Measurements from ENCODE around the gene GLT8D2. TPM values are rescaled to one million over a fixed set of nuclear protein-coding genes. Genes with fewer than 3 reads are reported as not detected.

The GLT8D2 gene
- total and polyA plus RNA-seq, 7 donors = 1.6 to 53.2 (median 12.5) TPM

DNA sequence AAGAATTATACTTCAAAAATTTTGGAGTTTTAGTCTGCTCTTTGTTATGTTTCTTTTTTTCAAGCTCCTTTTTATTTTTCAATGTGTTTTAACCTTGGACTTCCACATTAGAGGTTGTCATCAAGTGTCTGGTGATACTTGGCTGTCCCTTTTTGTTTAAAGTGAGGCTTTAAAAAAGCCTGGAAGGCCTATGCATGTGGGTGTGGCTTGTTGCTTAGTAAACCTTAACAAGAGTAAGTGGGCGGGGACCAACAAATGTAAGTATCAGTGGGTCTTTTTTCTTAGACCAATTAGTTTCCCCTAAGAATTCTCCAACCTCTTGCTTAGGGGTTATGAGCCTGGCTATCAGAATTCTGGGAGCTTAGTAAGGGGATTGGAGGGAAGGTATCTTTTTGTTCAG is 40.7 kb upstream of the GLT8D2 start:
- no peak overlapping the region for H3K27ac ChIP-seq
- no peaks in the 10 kb centered on the region for H3K4me1 ChIP-seq
- DNase-seq = no peak
- TF ChIP-seq EP300 (IDR thresholded peaks at IDR 0.05) (no peak), POLR2A (IDR thresholded peaks at IDR 0.05) (no peak), POLR2AphosphoS5 (IDR thresholded peaks at IDR 0.05) (no peak)
- TF ChIP-seq, protein P1, sequence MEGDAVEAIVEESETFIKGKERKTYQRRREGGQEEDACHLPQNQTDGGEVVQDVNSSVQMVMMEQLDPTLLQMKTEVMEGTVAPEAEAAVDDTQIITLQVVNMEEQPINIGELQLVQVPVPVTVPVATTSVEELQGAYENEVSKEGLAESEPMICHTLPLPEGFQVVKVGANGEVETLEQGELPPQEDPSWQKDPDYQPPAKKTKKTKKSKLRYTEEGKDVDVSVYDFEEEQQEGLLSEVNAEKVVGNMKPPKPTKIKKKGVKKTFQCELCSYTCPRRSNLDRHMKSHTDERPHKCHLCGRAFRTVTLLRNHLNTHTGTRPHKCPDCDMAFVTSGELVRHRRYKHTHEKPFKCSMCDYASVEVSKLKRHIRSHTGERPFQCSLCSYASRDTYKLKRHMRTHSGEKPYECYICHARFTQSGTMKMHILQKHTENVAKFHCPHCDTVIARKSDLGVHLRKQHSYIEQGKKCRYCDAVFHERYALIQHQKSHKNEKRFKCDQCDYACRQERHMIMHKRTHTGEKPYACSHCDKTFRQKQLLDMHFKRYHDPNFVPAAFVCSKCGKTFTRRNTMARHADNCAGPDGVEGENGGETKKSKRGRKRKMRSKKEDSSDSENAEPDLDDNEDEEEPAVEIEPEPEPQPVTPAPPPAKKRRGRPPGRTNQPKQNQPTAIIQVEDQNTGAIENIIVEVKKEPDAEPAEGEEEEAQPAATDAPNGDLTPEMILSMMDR (IDR thresholded peaks at IDR 0.05) = no peak
- H3K4me3 ChIP-seq = no peak overlapping the region
- 94 to 95% methylated on average over 1 of the region's 1 CpG for WGBS, 2 donors
- H3K36me3 ChIP-seq = peaks cover 6 to 94% (median 53%) of the 10 kb centered on the region in 4 donors
- no peaks in the 10 kb centered on the region for H3K27me3 ChIP-seq
- intact Hi-C loops (cut with DNase I) = no loop called here
- no peaks in the 10 kb centered on the region for H3K9me3 ChIP-seq

DNA sequence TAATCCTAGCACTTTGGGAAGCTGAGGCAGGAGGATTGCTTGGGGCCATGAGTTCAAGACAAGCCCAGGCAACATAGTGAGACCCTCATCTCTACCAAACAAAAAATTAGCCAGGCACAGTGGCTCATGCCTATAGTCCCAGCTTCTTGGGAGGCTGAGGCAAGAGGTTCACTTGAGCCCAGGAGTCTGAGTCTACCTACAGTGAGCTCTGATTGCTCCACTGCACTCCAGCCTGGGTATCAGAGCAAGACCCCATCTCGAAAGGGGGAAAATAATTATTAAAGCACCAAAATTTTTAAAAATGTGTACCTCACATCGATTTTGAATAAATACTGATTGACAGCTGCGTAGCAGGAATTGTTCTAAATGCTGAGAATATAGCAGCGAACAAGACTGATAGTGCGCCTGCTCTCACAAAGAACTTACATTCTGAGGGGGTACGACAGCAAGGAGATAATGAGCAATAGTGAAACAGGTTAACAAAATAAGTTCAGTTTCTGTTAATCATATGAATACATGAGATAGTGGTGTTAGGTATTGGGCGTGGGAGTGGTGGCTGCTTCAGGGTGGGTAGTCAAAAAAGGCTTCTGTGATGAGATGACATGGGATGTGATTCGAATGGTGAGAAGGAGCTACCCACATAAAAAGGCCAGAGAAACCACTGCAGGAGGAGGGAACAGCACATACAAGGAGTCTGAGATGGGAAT is 33.9 kb upstream of the GLT8D2 start:
- TF ChIP-seq POLR2AphosphoS5 (IDR thresholded peaks at IDR 0.05) = no peak
- no peak for TF ChIP-seq POLR2A (IDR thresholded peaks at IDR 0.05)
- TF ChIP-seq EP300 (IDR thresholded peaks at IDR 0.05) = no peak
- TF ChIP-seq, protein P1 (IDR thresholded peaks at IDR 0.05) = no peak
- H3K4me1 ChIP-seq = peaks cover 0 to 5% (median 0%) of the 10 kb centered on the region in 4 donors
- intact Hi-C loops (cut with DNase I) = no loop called here
- no peak overlapping the region for H3K27ac ChIP-seq
- H3K27me3 ChIP-seq = no peaks in the 10 kb centered on the region
- DNase-seq = no peak
- H3K4me3 ChIP-seq = no peak overlapping the region
- H3K36me3 ChIP-seq = peaks cover 6 to 92% (median 33%) of the 10 kb centered on the region in 4 donors
- H3K9me3 ChIP-seq = no peaks in the 10 kb centered on the region
- 86 to 93% methylated on average over 8 of the region's 8 CpGs for WGBS, 2 donors

DNA sequence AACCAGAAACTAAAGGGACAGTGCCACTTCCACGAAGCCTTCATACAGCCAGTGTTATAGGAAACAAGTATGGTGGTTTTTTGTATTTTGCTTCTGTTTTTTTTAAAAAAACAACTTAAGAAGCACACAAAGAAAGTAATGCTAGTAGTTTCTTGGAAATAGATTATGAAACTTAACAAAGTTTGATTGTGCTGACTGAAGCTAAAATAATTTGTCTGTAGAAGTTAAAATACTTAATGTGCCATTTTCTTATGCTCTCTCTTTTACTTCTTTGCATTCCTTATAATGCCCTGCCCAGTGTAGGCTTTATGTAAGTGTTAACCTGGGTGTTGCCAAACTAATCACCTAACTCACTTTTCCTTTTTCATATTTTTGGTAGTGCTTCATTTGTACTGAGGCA is 30.8 kb upstream of the GLT8D2 start:
- peaks cover 0 to 72% (median 16%) of the 10 kb centered on the region in 4 donors for H3K36me3 ChIP-seq

DNA sequence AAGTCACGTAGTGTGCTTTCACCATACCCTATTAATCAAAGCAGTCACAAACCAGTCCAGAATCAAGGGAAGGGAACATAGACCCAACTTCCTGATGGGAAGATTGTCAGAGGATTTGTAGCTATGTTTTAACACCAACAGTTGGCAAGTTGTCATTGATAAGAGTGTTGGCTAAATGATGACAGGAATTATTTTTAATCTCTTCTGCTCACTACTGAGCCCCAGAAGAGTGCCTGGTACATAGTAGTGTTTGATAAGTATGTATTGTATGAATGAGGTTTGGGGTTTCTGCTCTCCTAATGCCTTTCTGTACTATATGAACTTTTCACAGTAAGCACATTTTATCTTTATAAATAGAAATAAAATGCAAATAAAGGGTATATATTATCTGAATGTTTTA is 29.0 kb upstream of the GLT8D2 start:
- WGBS, 2 donors = 98% methylated on average over 1 of the region's 1 CpG
- no peak for DNase-seq
- Histone ChIP-seq H3K27ac (no peak overlapping the region), H3K9me3 (no peaks in the 10 kb centered on the region), H3K4me1 (peaks cover 0 to 11% (median 2%) of the 10 kb centered on the region in 4 donors), H3K4me3 (no peak overlapping the region), H3K36me3 (peaks cover 0 to 61% (median 16%) of the 10 kb centered on the region in 4 donors), H3K27me3 (no peaks in the 10 kb centered on the region)
- TF ChIP-seq, protein P1 (IDR thresholded peaks at IDR 0.05) = no peak
- TF ChIP-seq POLR2A (IDR thresholded peaks at IDR 0.05) (no peak), EP300 (IDR thresholded peaks at IDR 0.05) (no peak), POLR2AphosphoS5 (IDR thresholded peaks at IDR 0.05) (no peak)
- intact Hi-C loops (cut with DNase I) = no loop called here

More for the DNA sequence above, 30.8 kb upstream of the GLT8D2 start:
- Histone ChIP-seq H3K9me3 (no peaks in the 10 kb centered on the region), H3K4me1 (peaks cover 0 to 11% (median 2%) of the 10 kb centered on the region in 4 donors), H3K4me3 (no peak overlapping the region), H3K27ac (no peak overlapping the region), H3K27me3 (no peaks in the 10 kb centered on the region)
- no peak for TF ChIP-seq POLR2A (IDR thresholded peaks at IDR 0.05)
- 85 to 87% methylated on average over 1 of the region's 1 CpG for WGBS, 2 donors
- intact Hi-C loops (cut with DNase I) = no loop called here
- DNase-seq = no peak

DNA sequence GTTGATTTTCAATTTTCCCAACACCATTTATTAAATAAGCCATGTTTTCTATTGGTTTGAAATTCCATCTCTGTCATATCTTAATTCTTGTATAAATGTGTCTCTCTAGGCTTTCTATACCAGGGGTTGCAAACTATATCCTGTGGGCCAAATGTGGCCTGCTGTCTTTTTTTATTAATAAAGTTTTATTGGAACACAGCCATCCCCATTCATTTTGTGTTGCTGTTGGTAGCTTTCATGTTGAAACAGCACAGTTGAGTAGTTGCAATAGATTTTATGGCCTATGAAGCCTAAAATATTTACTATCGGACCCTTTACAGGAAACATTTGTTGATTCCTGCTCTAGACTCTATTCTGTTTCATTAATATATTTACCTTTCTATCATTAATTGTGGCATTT is 23.7 kb upstream of the GLT8D2 start:
- 91 to 100% methylated on average over 1 of the region's 1 CpG for WGBS, 2 donors
- TF ChIP-seq POLR2AphosphoS5 (IDR thresholded peaks at IDR 0.05) (no peak), POLR2A (IDR thresholded peaks at IDR 0.05) (no peak), EP300 (IDR thresholded peaks at IDR 0.05) (no peak)
- TF ChIP-seq, protein P1 (IDR thresholded peaks at IDR 0.05) = no peak
- intact Hi-C loops (cut with DNase I) = no loop called here
- no peak overlapping the region for H3K4me3 ChIP-seq
- H3K27me3 ChIP-seq = no peaks in the 10 kb centered on the region
- peaks cover 0 to 20% (median 4%) of the 10 kb centered on the region in 4 donors for H3K4me1 ChIP-seq
- DNase-seq = no peak
- H3K27ac ChIP-seq = no peak overlapping the region
- peaks cover 5 to 62% (median 10%) of the 10 kb centered on the region in 4 donors for H3K36me3 ChIP-seq
- H3K9me3 ChIP-seq = no peaks in the 10 kb centered on the region
